ENCODE measurements around the gene PACC1. TPM values are rescaled to one million over a fixed set of nuclear protein-coding genes. Genes with fewer than 3 reads are reported as not detected.
"Not testable (repeated sequence)": the region's sequence is repeated elsewhere in the genome, so short reads cannot be mapped to it uniquely, and the experiment has no call there.

PACC1 gene
- total and polyA plus RNA-seq, 3 donors from 2014 or later: 10.2 to 15.9 (median 13.4) TPM

- no peak for TF ChIP-seq POLR2A (IDR thresholded peaks at IDR 0.05)
- TF ChIP-seq CTCF (IDR thresholded peaks at IDR 0.05): no peak
- Histone ChIP-seq H3K36me3 (ENCODE audit: low read depth, missing control alignments) (no peaks in the 10 kb centered on the region), H3K27me3 (no peaks in the 10 kb centered on the region), H3K4me1 (no peaks in the 10 kb centered on the region), H3K4me3 (no peak overlapping the region), H3K27ac (no peak overlapping the region), H3K9me3 (no peaks in the 10 kb centered on the region)
- 89 to 95% methylated on average over 1 of the region's 1 CpG for WGBS, 2 donors
- intact Hi-C loops (cut with DNase I; ENCODE audit: low total_unique reads): no loop called here
- no peak for DNase-seq
Measured at GRCh38 chr1:212341090-212341489, 73.6 kb downstream of the PACC1 start.

- no peaks in the 10 kb centered on the region for H3K27me3 ChIP-seq
- TF ChIP-seq CTCF (IDR thresholded peaks at IDR 0.05): no peak
- TF ChIP-seq POLR2A (IDR thresholded peaks at IDR 0.05): no peak
- no peaks in the 10 kb centered on the region for H3K4me1 ChIP-seq
- no peaks in the 10 kb centered on the region for H3K36me3 ChIP-seq (ENCODE audit: low read depth, missing control alignments)
- no peak overlapping the region for H3K4me3 ChIP-seq
- no peak for DNase-seq
- H3K27ac ChIP-seq: no peak overlapping the region
- H3K9me3 ChIP-seq: no peaks in the 10 kb centered on the region
- intact Hi-C loops (cut with DNase I; ENCODE audit: low total_unique reads): no loop called here
- WGBS, 2 donors: 93 to 96% methylated on average over 2 of the region's 2 CpGs
Measured at GRCh38 chr1:212329105-212329504, 85.6 kb downstream of the PACC1 start.

- H3K4me3 ChIP-seq: no peak overlapping the region
- DNase-seq: no peak
- H3K4me1 ChIP-seq: no peaks in the 10 kb centered on the region
- H3K27ac ChIP-seq: no peak overlapping the region
- no peaks in the 10 kb centered on the region for H3K9me3 ChIP-seq
- no peaks in the 10 kb centered on the region for H3K36me3 ChIP-seq (ENCODE audit: low read depth, missing control alignments)
- 80 to 82% methylated on average over 4 of the region's 4 CpGs for WGBS, 2 donors
- TF ChIP-seq POLR2A (IDR thresholded peaks at IDR 0.05) (no peak), CTCF (IDR thresholded peaks at IDR 0.05) (no peak)
- intact Hi-C loops (cut with DNase I; ENCODE audit: low total_unique reads): no loop called here
- H3K27me3 ChIP-seq: no peaks in the 10 kb centered on the region
Measured at GRCh38 chr1:212328248-212328647, 86.4 kb downstream of the PACC1 start.

GRCh38 chr1:212326541-212326940 lies 88.1 kb downstream of the PACC1 start:
- no peak for DNase-seq
- WGBS, 2 donors: 79 to 96% methylated on average over 3 of the region's 3 CpGs
- H3K36me3 ChIP-seq (ENCODE audit: low read depth, missing control alignments): no peaks in the 10 kb centered on the region
- H3K4me1 ChIP-seq: no peaks in the 10 kb centered on the region
- H3K27me3 ChIP-seq: no peaks in the 10 kb centered on the region
- H3K4me3 ChIP-seq: no peak overlapping the region
- intact Hi-C loops (cut with DNase I; ENCODE audit: low total_unique reads): no loop called here
- H3K9me3 ChIP-seq: no peaks in the 10 kb centered on the region
- TF ChIP-seq POLR2A (IDR thresholded peaks at IDR 0.05) (no peak), CTCF (IDR thresholded peaks at IDR 0.05) (no peak)
- no peak overlapping the region for H3K27ac ChIP-seq

GRCh38 chr1:212323066-212323465 lies 91.6 kb downstream of the PACC1 start:
- TF ChIP-seq CTCF (IDR thresholded peaks at IDR 0.05) (no peak), POLR2A (IDR thresholded peaks at IDR 0.05) (no peak)
- 72 to 74% methylated on average over 3 of the region's 3 CpGs for WGBS, 2 donors
- H3K27ac ChIP-seq: no peak overlapping the region
- DNase-seq: no peak
- no peaks in the 10 kb centered on the region for H3K4me1 ChIP-seq
- no peak overlapping the region for H3K4me3 ChIP-seq
- intact Hi-C loops (cut with DNase I; ENCODE audit: low total_unique reads): no loop called here
- H3K27me3 ChIP-seq: no peaks in the 10 kb centered on the region
- H3K36me3 ChIP-seq (ENCODE audit: low read depth, missing control alignments): no peaks in the 10 kb centered on the region
- no peaks in the 10 kb centered on the region for H3K9me3 ChIP-seq

- DNase-seq; H3K36me3 ChIP-seq (ENCODE audit: low read depth, missing control alignments); H3K27ac ChIP-seq; H3K9me3 ChIP-seq; intact Hi-C loops (cut with DNase I; ENCODE audit: low total_unique reads); H3K4me1 ChIP-seq; H3K4me3 ChIP-seq; H3K27me3 ChIP-seq: not testable (repeated sequence)
- WGBS, 2 donors: no CpG with 5 or more reads among the region's 34 CpGs
Measured at GRCh38 chr1:212321031-212321430, 93.7 kb downstream of the PACC1 start.

Data from testis (tissue), 3 donors.